Left ventricle myocardium inferior (tissue), 1 donor: ENCODE data around the gene ARHGEF37. TPM values are rescaled to one million over a fixed set of nuclear protein-coding genes. Genes with fewer than 3 reads are reported as not detected.

Experiments used
- DNase-seq: peaks from one replicate; pipeline ENCODE4 v3.0.0-alpha.2; 2020
- H3K27ac ChIP-seq: fragments of 200-600 bp; replicated peaks from 2 replicates; pipeline ENCODE4 v1.8.0; 2021
- H3K27me3 ChIP-seq: fragments of 200-600 bp; 2 replicates; pipeline ENCODE4 v1.8.0; 2021; ENCODE audit warnings: low read depth
- H3K36me3 ChIP-seq: fragments of 200-600 bp; 2 replicates; pipeline ENCODE4 v1.8.0; 2021
- H3K4me1 ChIP-seq: fragments of 200-600 bp; 2 replicates; pipeline ENCODE4 v1.8.0; 2021
- H3K4me3 ChIP-seq: fragments of 200-600 bp; 2 replicates; pipeline ENCODE4 v1.8.0; 2021; ENCODE audit warnings: mild to moderate bottlenecking, moderate library complexity
- H3K9me3 ChIP-seq: fragments of 200-600 bp; replicated peaks from 2 replicates; pipeline ENCODE4 v1.8.0; 2021
- CTCF ChIP-seq: fragments of 200-600 bp; IDR thresholded peaks from 2 replicates; pipeline ENCODE4 v1.8.0; 2021; ENCODE audit warnings: antibody characterized with exemption, mild to moderate bottlenecking, borderline replicate concordance
- intact Hi-C: fragments of 100-400 bp; cut with micrococcal nuclease; formaldehyde crosslinking; loops from one replicate; pipeline ENCODE4 v1.11.0; 2022
- total RNA-seq: library from RNA; stranded (reverse); fragmentation: NEBNext Ultra II Directional; extraction: Animal tissue kit (Norgen Biotek cat#: 25700); gene quantifications from one replicate; pipeline ENCODE4 v1.2.1, GENCODE V29; 2021
- donor health status: DM: no; HTN: yes; CAD: no; lungs with severe emphysema.

ARHGEF37 gene
- total RNA-seq, 1 donor from 2014 or later, result 22.8 TPM

- Histone ChIP-seq H3K36me3 (peaks cover 37% of the 10 kb centered on the region), H3K4me1 (peaks cover 98% of the 10 kb centered on the region), H3K4me3 (no peak overlapping the region), H3K9me3 (no peaks in the 10 kb centered on the region), H3K27me3 (no peaks in the 10 kb centered on the region), H3K27ac (peak overlapping the region; percentile 22)
- TF ChIP-seq CTCF, result no peak
- DNase-seq, result no peak
- intact Hi-C loops, result no loop called here
Measured at GRCh38 chr5:149541893-149542292, 39.4 kb upstream of the ARHGEF37 start.

- Histone ChIP-seq H3K4me1 (peaks cover 98% of the 10 kb centered on the region), H3K4me3 (peak overlapping the region; percentile 26)
Measured at GRCh38 chr5:149543361-149544027, 37.8 kb upstream of the ARHGEF37 start.

GRCh38 chr5:149544028-149544420 is 37.3 kb upstream of the ARHGEF37 start:
- Histone ChIP-seq H3K36me3 (peaks cover 46% of the 10 kb centered on the region), H3K27ac (peak overlapping the region; percentile 98), H3K4me3 (peak overlapping the region; percentile 26), H3K27me3 (no peaks in the 10 kb centered on the region), H3K9me3 (no peaks in the 10 kb centered on the region), H3K4me1 (peaks cover 98% of the 10 kb centered on the region)
- no peak for TF ChIP-seq CTCF
- no peak for DNase-seq
- intact Hi-C loops, result no loop called here

More at GRCh38 chr5:149543361-149544027, 37.8 kb upstream of the ARHGEF37 start:
- no peak for DNase-seq
- peaks cover 44% of the 10 kb centered on the region for H3K36me3 ChIP-seq
- TF ChIP-seq CTCF, result no peak
- no peaks in the 10 kb centered on the region for H3K9me3 ChIP-seq
- no peaks in the 10 kb centered on the region for H3K27me3 ChIP-seq
- intact Hi-C loops, result no loop called here
- H3K27ac ChIP-seq, result peak overlapping the region; percentile 98

DNA sequence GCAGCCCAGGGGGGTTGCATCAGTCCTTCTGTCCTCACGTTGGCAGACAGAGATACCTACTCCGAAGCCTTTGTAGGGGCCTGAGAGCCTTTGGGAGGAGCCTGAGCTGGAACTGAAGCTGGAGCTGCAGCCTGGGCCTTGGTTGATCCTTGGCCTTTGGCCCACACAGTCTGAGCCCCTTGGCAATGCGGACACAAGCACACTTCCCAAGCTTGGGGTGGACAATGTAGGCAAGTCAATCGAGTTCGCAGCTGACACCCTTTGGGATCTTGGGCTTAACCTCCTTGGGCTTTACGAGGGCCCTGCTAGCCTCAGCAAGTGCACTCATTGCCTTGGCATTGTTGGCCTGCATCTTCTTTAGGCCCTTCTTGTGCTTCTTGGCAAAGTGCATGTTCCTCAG is 36.0 kb upstream of the ARHGEF37 start:
- Histone ChIP-seq H3K4me1 (peaks cover 96% of the 10 kb centered on the region), H3K27ac (peak overlapping the region; percentile 98), H3K4me3 (peak overlapping the region; percentile 11), H3K9me3 (no peaks in the 10 kb centered on the region), H3K27me3 (no peaks in the 10 kb centered on the region), H3K36me3 (peaks cover 56% of the 10 kb centered on the region)
- TF ChIP-seq CTCF, result no peak
- DNase-seq, result no peak
- intact Hi-C loops, result no loop called here

- Histone ChIP-seq H3K27ac (peak overlapping the region; percentile 98), H3K4me1 (peaks cover 93% of the 10 kb centered on the region), H3K36me3 (peaks cover 56% of the 10 kb centered on the region), H3K27me3 (no peaks in the 10 kb centered on the region), H3K4me3 (peak overlapping the region; percentile 91), H3K9me3 (no peaks in the 10 kb centered on the region)
- intact Hi-C loops, result no loop called here
- no peak for TF ChIP-seq CTCF
- DNase-seq, result no peak
Measured at GRCh38 chr5:149546974-149547373, 34.3 kb upstream of the ARHGEF37 start.
